MM.1S (cell line): ENCODE results near the gene ISCU.

ENCODE experiments used
- EZH2phosphoT487 ChIP-seq: fragments of 300-600 bp; sonication (generic); IDR thresholded peaks from 2 replicates; pipeline ENCODE4 v1.6.1; 2018; ENCODE audit warnings: antibody characterized with exemption, low read length
- TF ChIP-seq, protein P1 (sequence below): fragments of 300-600 bp; sonication (generic); IDR thresholded peaks from 2 replicates; pipeline ENCODE4 v1.5.1; 2016; ENCODE audit warnings: antibody characterized with exemption, low read length, mixed read lengths

DNA sequence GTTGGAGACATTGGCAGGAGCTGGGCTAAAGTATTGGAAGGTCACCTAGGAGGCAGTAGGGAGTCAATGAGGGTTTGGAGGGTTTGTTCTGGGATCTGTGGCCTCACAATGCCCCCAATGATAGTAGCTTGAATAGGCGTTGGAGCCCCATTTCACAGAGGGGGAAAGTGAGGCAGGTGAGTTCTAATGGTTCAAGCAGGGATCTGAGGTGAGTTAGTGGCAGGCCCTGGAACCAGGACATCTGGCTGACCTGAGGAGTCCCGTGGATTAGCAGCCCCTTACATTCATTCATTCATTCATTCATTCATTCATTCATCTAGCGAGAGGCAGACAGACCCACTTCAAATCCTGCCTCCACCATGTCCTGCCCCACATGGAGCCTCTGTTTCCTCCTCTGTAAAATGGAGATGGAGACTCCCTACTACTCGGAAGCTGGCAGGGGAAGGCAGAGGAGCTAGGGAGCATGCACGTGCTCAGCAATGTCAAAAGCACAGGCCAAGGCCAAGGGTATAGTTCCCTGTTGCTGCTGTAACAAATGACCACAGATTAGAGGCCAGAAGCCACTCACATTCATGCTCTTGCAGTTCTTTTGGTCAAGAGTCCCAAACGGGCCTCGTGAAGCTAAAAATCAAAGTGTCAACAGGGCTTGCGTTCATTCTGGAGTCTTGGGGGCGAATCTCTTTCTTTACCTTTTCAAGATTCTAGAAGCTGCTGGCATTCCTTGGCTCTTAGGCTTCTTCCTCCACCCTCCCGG, 37.7 kb downstream of the ISCU start:
- TF ChIP-seq, protein P1, sequence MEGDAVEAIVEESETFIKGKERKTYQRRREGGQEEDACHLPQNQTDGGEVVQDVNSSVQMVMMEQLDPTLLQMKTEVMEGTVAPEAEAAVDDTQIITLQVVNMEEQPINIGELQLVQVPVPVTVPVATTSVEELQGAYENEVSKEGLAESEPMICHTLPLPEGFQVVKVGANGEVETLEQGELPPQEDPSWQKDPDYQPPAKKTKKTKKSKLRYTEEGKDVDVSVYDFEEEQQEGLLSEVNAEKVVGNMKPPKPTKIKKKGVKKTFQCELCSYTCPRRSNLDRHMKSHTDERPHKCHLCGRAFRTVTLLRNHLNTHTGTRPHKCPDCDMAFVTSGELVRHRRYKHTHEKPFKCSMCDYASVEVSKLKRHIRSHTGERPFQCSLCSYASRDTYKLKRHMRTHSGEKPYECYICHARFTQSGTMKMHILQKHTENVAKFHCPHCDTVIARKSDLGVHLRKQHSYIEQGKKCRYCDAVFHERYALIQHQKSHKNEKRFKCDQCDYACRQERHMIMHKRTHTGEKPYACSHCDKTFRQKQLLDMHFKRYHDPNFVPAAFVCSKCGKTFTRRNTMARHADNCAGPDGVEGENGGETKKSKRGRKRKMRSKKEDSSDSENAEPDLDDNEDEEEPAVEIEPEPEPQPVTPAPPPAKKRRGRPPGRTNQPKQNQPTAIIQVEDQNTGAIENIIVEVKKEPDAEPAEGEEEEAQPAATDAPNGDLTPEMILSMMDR, result no peak
- TF ChIP-seq EZH2phosphoT487, result no peak
